Measurements from ENCODE around the gene PRDX4.
"Not testable (repeated sequence)": the region's sequence is repeated elsewhere in the genome, so short reads cannot be mapped to it uniquely, and the experiment has no call there.

The PRDX4 gene

GRCh38 chrX:23667239-23668177 is at the start of gene PRDX4:
PRDX4 (plus strand) TSS chrX:23667493; CDS start chrX:23667571, 78 bp downstream.
- DNase-seq: peak; percentile 87

- no peak for DNase-seq
These were observed 45.5 kb upstream of the PRDX4 start for GRCh38 chrX:23621621-23622265.

GRCh38 chrX:23623797-23624196 is 43.5 kb upstream of the PRDX4 start:
- no peak for DNase-seq

- no peak for DNase-seq
These were observed 40.6 kb upstream of the PRDX4 start for GRCh38 chrX:23626651-23627050.

- DNase-seq: no peak
These were observed 39.2 kb upstream of the PRDX4 start for GRCh38 chrX:23628131-23628530.

GRCh38 chrX:23631136-23631535 is 36.2 kb upstream of the PRDX4 start:
- no peak for DNase-seq

- DNase-seq: no peak
These were observed 33.3 kb upstream of the PRDX4 start for GRCh38 chrX:23633834-23634580.

- DNase-seq: peak; percentile 77
These were observed 30.1 kb upstream of the PRDX4 start for GRCh38 chrX:23637187-23637586.

GRCh38 chrX:23643020-23643419 is 24.3 kb upstream of the PRDX4 start:
- DNase-seq: no peak

- DNase-seq: no peak
These were observed 22.5 kb upstream of the PRDX4 start for GRCh38 chrX:23644744-23645143.

- DNase-seq: no peak
These were observed 11.2 kb upstream of the PRDX4 start for GRCh38 chrX:23656091-23656490.

- DNase-seq: no peak
These were observed 10.6 kb upstream of the PRDX4 start for GRCh38 chrX:23656684-23657083.

GRCh38 chrX:23659339-23659738 is 8.0 kb upstream of the PRDX4 start:
- no peak for DNase-seq

- DNase-seq: not testable (repeated sequence)
These were observed 7.1 kb upstream of the PRDX4 start for GRCh38 chrX:23660083-23660765.

- no peak for DNase-seq
These were observed 6.5 kb upstream of the PRDX4 start for GRCh38 chrX:23660766-23661132.

GRCh38 chrX:23661671-23662070 is 5.6 kb upstream of the PRDX4 start:
- no peak for DNase-seq

GRCh38 chrX:23662187-23662586 is 5.1 kb upstream of the PRDX4 start:
- no peak for DNase-seq

GRCh38 chrX:23662853-23663252 is 4.4 kb upstream of the PRDX4 start:
- no peak for DNase-seq

GRCh38 chrX:23664496-23664895 is 2.8 kb upstream of the PRDX4 start:
- DNase-seq: no peak

- DNase-seq: no peak
These were observed 1.0 kb upstream of the PRDX4 start for GRCh38 chrX:23666282-23666681.

- DNase-seq: no peak
These were observed 1.0 kb downstream of the PRDX4 start for GRCh38 chrX:23668335-23668734.

GRCh38 chrX:23670528-23670927 is 3.2 kb downstream of the PRDX4 start:
- DNase-seq: no peak

GRCh38 chrX:23673108-23673507 is 5.8 kb downstream of the PRDX4 start:
- DNase-seq: no peak
